ENCODE measurements around the gene MACROD2. TPM values are rescaled to one million over a fixed set of nuclear protein-coding genes. Genes with fewer than 3 reads are reported as not detected.

The MACROD2 gene
- total RNA-seq, 1 donor from 2014 or later, result 1.6 TPM

- DNase-seq (ENCODE audit: low read depth) (peak; percentile 48), FAIRE-seq (peak; percentile 40)
- Histone ChIP-seq H3K27me3 (ENCODE audit: control insufficient read depth, insufficient read depth, low read length) (no peaks in the 10 kb centered on the region), H3K4me3 (ENCODE audit: low read depth, low read length) (no peak overlapping the region), H3K36me3 (ENCODE audit: control insufficient read depth, insufficient read depth, low read length) (no peaks in the 10 kb centered on the region)
- TF ChIP-seq CTCF (IDR thresholded peaks at IDR 0.05; ENCODE audit: insufficient read depth, low read length, severe bottlenecking), result no peak
Measured at GRCh38 chr20:15320941-15321340, 1325.6 kb downstream of the MACROD2 start.

DNA sequence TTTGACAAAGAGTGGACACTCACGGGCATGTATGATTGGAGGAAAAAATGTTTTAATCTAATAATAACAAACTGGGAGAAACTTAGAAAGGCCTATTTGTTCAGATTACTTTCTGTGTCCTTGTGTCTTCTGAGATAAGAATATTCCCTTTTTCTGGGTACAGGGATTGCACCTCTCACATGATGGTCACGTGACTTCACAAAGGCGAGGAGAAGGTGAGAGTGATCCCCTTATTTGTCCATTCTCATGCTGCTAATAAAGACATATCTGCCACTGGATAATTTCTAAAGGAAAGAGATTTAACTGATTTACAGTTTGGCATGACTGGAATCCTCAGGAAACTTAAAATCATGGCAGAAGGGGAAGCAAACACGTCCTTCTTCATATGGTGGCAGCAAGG lies 1331.8 kb downstream of the MACROD2 start:
- H3K27me3 ChIP-seq (ENCODE audit: control insufficient read depth, insufficient read depth, low read length), result no peaks in the 10 kb centered on the region
- no peak overlapping the region for H3K4me3 ChIP-seq (ENCODE audit: low read depth, low read length)
- no peak for DNase-seq (ENCODE audit: low read depth)
- no peak for FAIRE-seq
- no peak for TF ChIP-seq CTCF (IDR thresholded peaks at IDR 0.05; ENCODE audit: insufficient read depth, low read length, severe bottlenecking)
- no peaks in the 10 kb centered on the region for H3K36me3 ChIP-seq (ENCODE audit: control insufficient read depth, insufficient read depth, low read length)

- no peak for TF ChIP-seq CTCF (IDR thresholded peaks at IDR 0.05; ENCODE audit: insufficient read depth, low read length, severe bottlenecking)
- FAIRE-seq, result no peak
Measured at GRCh38 chr20:15328084-15328483, 1332.8 kb downstream of the MACROD2 start.

GRCh38 chr20:15332711-15333160 lies 1337.4 kb downstream of the MACROD2 start:
- DNase-seq (ENCODE audit: low read depth) (no peak), FAIRE-seq (no peak)
- H3K36me3 ChIP-seq (ENCODE audit: control insufficient read depth, insufficient read depth, low read length), result no peaks in the 10 kb centered on the region
- TF ChIP-seq CTCF (IDR thresholded peaks at IDR 0.05; ENCODE audit: insufficient read depth, low read length, severe bottlenecking), result no peak
- H3K27me3 ChIP-seq (ENCODE audit: control insufficient read depth, insufficient read depth, low read length), result no peaks in the 10 kb centered on the region
- no peak overlapping the region for H3K4me3 ChIP-seq (ENCODE audit: low read depth, low read length)

More at GRCh38 chr20:15328084-15328483, 1332.8 kb downstream of the MACROD2 start:
- Histone ChIP-seq H3K36me3 (ENCODE audit: control insufficient read depth, insufficient read depth, low read length) (no peaks in the 10 kb centered on the region), H3K4me3 (ENCODE audit: low read depth, low read length) (no peak overlapping the region), H3K27me3 (ENCODE audit: control insufficient read depth, insufficient read depth, low read length) (no peaks in the 10 kb centered on the region)
- DNase-seq (ENCODE audit: low read depth), result peak; percentile 4

DNA sequence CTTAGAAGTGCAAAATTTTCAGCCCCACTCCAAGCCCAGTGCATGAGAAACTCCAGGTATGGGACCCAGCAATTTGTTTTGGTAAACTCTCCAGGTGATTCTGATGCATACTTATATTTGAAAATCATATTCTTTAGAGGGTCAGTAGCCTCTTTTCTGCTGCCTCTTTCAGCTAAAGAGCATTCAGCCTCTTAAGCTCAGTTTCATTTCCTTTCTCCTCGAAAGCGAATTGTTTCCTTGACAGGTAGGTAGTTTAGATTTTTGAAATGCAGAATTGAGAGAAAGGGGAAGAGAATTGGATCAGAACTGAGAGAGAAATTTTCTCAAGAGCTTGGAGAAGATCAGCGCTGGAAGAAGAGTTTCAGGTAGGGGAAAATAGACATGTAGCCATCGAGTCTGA lies 1337.9 kb downstream of the MACROD2 start:
- TF ChIP-seq CTCF (IDR thresholded peaks at IDR 0.05; ENCODE audit: insufficient read depth, low read length, severe bottlenecking), result no peak

DNA sequence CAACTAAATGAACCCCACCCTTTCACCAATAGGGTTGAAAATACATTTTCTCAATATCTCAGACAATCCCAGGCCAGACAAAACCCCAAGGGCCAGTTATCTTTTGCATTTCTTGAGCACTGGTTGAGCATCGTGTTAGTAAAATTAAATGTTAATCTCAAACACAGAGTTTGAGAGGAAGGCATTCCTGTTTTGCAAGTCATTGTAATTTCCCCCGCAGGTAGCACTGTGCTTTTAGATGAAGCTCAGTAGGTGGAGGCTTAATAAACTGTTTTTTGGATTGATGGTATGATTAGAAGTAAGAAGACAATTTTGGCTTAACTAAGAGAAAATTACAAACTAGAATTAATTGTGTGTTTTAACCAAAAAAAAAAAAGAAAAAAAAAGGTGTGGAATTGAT lies 1340.7 kb downstream of the MACROD2 start:
- no peak for TF ChIP-seq CTCF (IDR thresholded peaks at IDR 0.05; ENCODE audit: insufficient read depth, low read length, severe bottlenecking)
- FAIRE-seq, result no peak
- no peaks in the 10 kb centered on the region for H3K36me3 ChIP-seq (ENCODE audit: control insufficient read depth, insufficient read depth, low read length)

More for the DNA sequence above, 1337.9 kb downstream of the MACROD2 start:
- H3K4me3 ChIP-seq (ENCODE audit: low read depth, low read length), result no peak overlapping the region
- no peak for DNase-seq (ENCODE audit: low read depth)
- no peaks in the 10 kb centered on the region for H3K36me3 ChIP-seq (ENCODE audit: control insufficient read depth, insufficient read depth, low read length)
- no peaks in the 10 kb centered on the region for H3K27me3 ChIP-seq (ENCODE audit: control insufficient read depth, insufficient read depth, low read length)
- no peak for FAIRE-seq

More for the DNA sequence above, 1340.7 kb downstream of the MACROD2 start:
- no peaks in the 10 kb centered on the region for H3K27me3 ChIP-seq (ENCODE audit: control insufficient read depth, insufficient read depth, low read length)
- DNase-seq (ENCODE audit: low read depth), result no peak
- no peak overlapping the region for H3K4me3 ChIP-seq (ENCODE audit: low read depth, low read length)

All from bronchial epithelial cell (primary cell).